Measurements from ENCODE around the gene TMEM209.
"Not testable (repeated sequence)": the region's sequence is repeated elsewhere in the genome, so short reads cannot be mapped to it uniquely, and the experiment has no call there.

Gene TMEM209

DNA sequence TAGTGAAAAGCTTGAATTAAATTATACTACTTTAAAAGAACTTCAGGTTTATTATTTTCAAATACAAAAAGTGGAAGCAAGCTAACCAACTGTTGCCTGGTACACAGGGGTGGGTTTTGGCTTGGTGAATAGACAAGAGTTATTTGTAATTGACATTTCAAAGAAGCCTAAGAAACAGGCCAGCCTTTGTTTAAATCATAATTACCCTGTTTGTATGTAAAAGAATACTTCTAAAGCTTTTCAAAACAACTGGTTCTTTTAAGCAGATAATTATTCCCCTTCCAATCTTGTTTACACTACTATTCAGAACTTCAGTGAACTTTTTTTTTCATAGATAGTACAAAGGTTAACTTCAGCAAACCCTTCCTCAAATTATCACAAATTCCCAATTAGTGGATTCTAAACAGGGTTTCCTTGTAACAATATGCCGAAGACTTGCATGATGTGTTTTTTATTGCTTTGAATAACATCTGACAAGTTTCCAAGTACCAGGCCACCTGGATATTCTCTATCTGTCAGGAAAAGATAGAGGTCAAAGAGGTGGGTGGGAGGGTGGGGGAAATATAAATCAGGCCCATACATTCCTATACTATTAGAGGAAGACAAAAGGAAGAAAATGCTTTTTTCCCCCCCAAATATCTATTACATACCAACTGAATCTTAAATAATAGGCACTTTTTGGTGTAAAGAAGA, 22.8 kb upstream of the TMEM209 start:
- TF ChIP-seq, protein P1, sequence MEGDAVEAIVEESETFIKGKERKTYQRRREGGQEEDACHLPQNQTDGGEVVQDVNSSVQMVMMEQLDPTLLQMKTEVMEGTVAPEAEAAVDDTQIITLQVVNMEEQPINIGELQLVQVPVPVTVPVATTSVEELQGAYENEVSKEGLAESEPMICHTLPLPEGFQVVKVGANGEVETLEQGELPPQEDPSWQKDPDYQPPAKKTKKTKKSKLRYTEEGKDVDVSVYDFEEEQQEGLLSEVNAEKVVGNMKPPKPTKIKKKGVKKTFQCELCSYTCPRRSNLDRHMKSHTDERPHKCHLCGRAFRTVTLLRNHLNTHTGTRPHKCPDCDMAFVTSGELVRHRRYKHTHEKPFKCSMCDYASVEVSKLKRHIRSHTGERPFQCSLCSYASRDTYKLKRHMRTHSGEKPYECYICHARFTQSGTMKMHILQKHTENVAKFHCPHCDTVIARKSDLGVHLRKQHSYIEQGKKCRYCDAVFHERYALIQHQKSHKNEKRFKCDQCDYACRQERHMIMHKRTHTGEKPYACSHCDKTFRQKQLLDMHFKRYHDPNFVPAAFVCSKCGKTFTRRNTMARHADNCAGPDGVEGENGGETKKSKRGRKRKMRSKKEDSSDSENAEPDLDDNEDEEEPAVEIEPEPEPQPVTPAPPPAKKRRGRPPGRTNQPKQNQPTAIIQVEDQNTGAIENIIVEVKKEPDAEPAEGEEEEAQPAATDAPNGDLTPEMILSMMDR (IDR thresholded peaks at IDR 0.05; ENCODE audit: low read length): no peak
- no peak for TF ChIP-seq EZH2 (IDR thresholded peaks at IDR 0.05; ENCODE audit: borderline replicate concordance, low read length)
- no peak overlapping the region for H2AFZ ChIP-seq (ENCODE audit: low read length)
- no peaks in the 10 kb centered on the region for H3K79me2 ChIP-seq (ENCODE audit: insufficient read depth, low read length)
- no peaks in the 10 kb centered on the region for H3F3A ChIP-seq (ENCODE audit: insufficient read depth, low read length)
- H3K4me2 ChIP-seq (ENCODE audit: low read length): no peak overlapping the region
- peaks cover 9% of the 10 kb centered on the region for H3K4me1 ChIP-seq (ENCODE audit: insufficient read depth, low read length, severe bottlenecking)
- no peaks in the 10 kb centered on the region for H3K36me3 ChIP-seq (ENCODE audit: insufficient read depth, low read length)
- H3K4me3 ChIP-seq (ENCODE audit: low read depth, low read length, poor library complexity, severe bottlenecking): no peak overlapping the region
- no peaks in the 10 kb centered on the region for H3K9me2 ChIP-seq (ENCODE audit: low read depth, low read length)
- no peak overlapping the region for H3K27ac ChIP-seq (ENCODE audit: low read depth, low read length, poor library complexity, severe bottlenecking)
- no peak overlapping the region for H3K9ac ChIP-seq (ENCODE audit: low read length)
- no peaks in the 10 kb centered on the region for H3K27me3 ChIP-seq (ENCODE audit: insufficient read depth, low read length)
- no peaks in the 10 kb centered on the region for H4K20me1 ChIP-seq (ENCODE audit: insufficient read depth, low read length)
- no peaks in the 10 kb centered on the region for H3K9me3 ChIP-seq (ENCODE audit: low read length)

DNA sequence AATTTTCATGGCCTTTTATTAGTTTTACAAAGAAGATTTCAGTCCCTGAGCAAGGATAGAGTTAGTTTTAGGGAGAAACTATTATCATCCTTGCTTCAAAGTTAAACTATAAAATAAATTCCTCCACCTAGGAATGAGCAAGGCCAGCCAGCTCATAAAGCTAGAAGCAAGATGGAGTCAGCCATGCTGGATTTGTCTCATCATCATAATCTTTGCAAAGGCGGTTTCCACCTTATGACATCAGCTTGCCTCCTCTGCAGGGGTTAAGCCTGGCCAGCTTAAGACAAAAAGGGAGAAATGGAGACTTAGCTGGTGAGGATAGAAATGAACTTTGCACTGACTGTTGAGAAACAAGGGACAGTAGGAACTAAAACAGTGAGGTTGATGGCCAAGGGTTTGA, 21.1 kb upstream of the TMEM209 start:
- Histone ChIP-seq H3K4me3 (ENCODE audit: low read depth, low read length, poor library complexity, severe bottlenecking) (no peak overlapping the region), H3K9me3 (ENCODE audit: low read length) (no peaks in the 10 kb centered on the region), H3K27ac (ENCODE audit: low read depth, low read length, poor library complexity, severe bottlenecking) (no peak overlapping the region), H3K4me2 (ENCODE audit: low read length) (no peak overlapping the region), H3K4me1 (ENCODE audit: insufficient read depth, low read length, severe bottlenecking) (peaks cover 9% of the 10 kb centered on the region), H4K20me1 (ENCODE audit: insufficient read depth, low read length) (no peaks in the 10 kb centered on the region), H3F3A (ENCODE audit: insufficient read depth, low read length) (no peaks in the 10 kb centered on the region), H3K79me2 (ENCODE audit: insufficient read depth, low read length) (no peaks in the 10 kb centered on the region), H3K9ac (ENCODE audit: low read length) (no peak overlapping the region), H3K36me3 (ENCODE audit: insufficient read depth, low read length) (no peaks in the 10 kb centered on the region), H2AFZ (ENCODE audit: low read length) (peak overlapping the region; percentile 31; the same call in 1 of the 2 replicates), H3K9me2 (ENCODE audit: low read depth, low read length) (no peaks in the 10 kb centered on the region), H3K27me3 (ENCODE audit: insufficient read depth, low read length) (no peaks in the 10 kb centered on the region)
- TF ChIP-seq, protein P1 (IDR thresholded peaks at IDR 0.05; ENCODE audit: low read length): no peak
- no peak for TF ChIP-seq EZH2 (IDR thresholded peaks at IDR 0.05; ENCODE audit: borderline replicate concordance, low read length)

DNA sequence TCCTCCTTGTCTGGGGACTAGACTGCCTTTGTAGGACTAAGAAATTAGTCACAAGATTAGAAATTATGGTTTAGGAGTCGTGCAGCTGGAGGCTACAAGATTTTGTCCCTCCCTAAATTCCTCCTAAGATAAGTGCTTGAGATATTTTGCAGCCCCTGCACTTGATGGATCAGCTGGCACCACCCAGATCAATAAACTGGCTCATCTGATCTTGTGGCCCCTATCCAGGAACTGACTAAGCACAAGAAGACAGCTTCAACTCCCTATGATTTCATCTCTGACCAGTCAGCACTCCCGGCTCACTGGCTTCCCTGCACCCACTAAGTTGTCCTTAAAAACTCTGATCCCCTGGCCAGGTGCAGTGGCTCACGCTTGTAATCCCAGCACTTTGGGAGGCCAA, 19.7 kb upstream of the TMEM209 start:
- not testable (repeated sequence) for H3K9ac ChIP-seq (ENCODE audit: low read length); H3K27me3 ChIP-seq (ENCODE audit: insufficient read depth, low read length); H3K4me2 ChIP-seq (ENCODE audit: low read length); H3F3A ChIP-seq (ENCODE audit: insufficient read depth, low read length); H3K9me2 ChIP-seq (ENCODE audit: low read depth, low read length); H3K36me3 ChIP-seq (ENCODE audit: insufficient read depth, low read length); H4K20me1 ChIP-seq (ENCODE audit: insufficient read depth, low read length); H3K9me3 ChIP-seq (ENCODE audit: low read length); H3K27ac ChIP-seq (ENCODE audit: low read depth, low read length, poor library complexity, severe bottlenecking); H3K4me1 ChIP-seq (ENCODE audit: insufficient read depth, low read length, severe bottlenecking); H3K4me3 ChIP-seq (ENCODE audit: low read depth, low read length, poor library complexity, severe bottlenecking); H2AFZ ChIP-seq (ENCODE audit: low read length); H3K79me2 ChIP-seq (ENCODE audit: insufficient read depth, low read length)

DNA sequence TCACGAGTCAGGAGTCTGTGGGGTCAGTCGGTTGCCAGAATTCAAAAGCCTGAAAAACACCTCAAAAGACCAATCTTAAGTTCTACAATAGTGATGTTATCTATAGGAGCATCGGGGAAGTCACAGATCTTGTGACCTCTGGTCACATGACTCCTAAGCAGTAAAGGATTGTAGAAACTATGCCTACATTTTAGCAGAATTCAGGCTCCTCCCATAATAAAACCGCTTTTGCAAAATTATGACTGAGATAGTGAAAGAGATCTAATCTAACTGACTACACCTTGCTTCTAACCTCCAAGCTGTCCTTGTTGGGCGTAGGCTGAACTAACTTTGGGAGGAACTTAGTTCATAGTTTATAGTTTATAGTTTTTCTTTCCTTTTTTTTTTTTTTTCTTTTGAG, 19.0 kb upstream of the TMEM209 start:
- Histone ChIP-seq H3K9me3 (ENCODE audit: low read length) (no peaks in the 10 kb centered on the region), H3K27me3 (ENCODE audit: insufficient read depth, low read length) (no peaks in the 10 kb centered on the region), H3K9me2 (ENCODE audit: low read depth, low read length) (no peaks in the 10 kb centered on the region), H3K4me3 (ENCODE audit: low read depth, low read length, poor library complexity, severe bottlenecking) (no peak overlapping the region), H3K4me1 (ENCODE audit: insufficient read depth, low read length, severe bottlenecking) (peaks cover 8% of the 10 kb centered on the region), H4K20me1 (ENCODE audit: insufficient read depth, low read length) (no peaks in the 10 kb centered on the region), H2AFZ (ENCODE audit: low read length) (no peak overlapping the region), H3K36me3 (ENCODE audit: insufficient read depth, low read length) (no peaks in the 10 kb centered on the region), H3K4me2 (ENCODE audit: low read length) (no peak overlapping the region), H3K79me2 (ENCODE audit: insufficient read depth, low read length) (no peaks in the 10 kb centered on the region), H3K27ac (ENCODE audit: low read depth, low read length, poor library complexity, severe bottlenecking) (no peak overlapping the region), H3F3A (ENCODE audit: insufficient read depth, low read length) (no peaks in the 10 kb centered on the region), H3K9ac (ENCODE audit: low read length) (no peak overlapping the region)
- TF ChIP-seq EZH2 (IDR thresholded peaks at IDR 0.05; ENCODE audit: borderline replicate concordance, low read length): no peak
- TF ChIP-seq, protein P1 (IDR thresholded peaks at IDR 0.05; ENCODE audit: low read length): no peak
